Activated CD4-positive, alpha-beta memory T cell treated with anti-CD3 and anti-CD28 coated beads for 36 hours (primary cell): Measurements from ENCODE around the gene RPS19BP1. TPM values are rescaled to one million over a fixed set of nuclear protein-coding genes. Genes with fewer than 3 reads are reported as not detected.

Experiments
- CTCF ChIA-PET: fragments of 350-600 bp; sonication (Branson Sonifier 250); formaldehyde crosslinking; loops from one replicate; lab custom pipeline; 2021; ENCODE audit warnings: antibody characterized with exemption, inconsistent platforms; lab: Charles Lee
- POLR2A ChIA-PET: fragments of 350-600 bp; sonication (Branson Sonifier 250); formaldehyde crosslinking; loops from one replicate; lab custom pipeline; 2021; ENCODE audit warnings: antibody characterized with exemption; lab: Charles Lee
- DNase-seq: peaks from one replicate; pipeline ENCODE4 v3.0.0-alpha.2; 2020
- H3K27ac Mint-ChIP-seq: one replicate; pipeline ENCODE4 v1.8.0; 2021; ENCODE audit warnings: mixed read lengths
- H3K27me3 Mint-ChIP-seq: one replicate; pipeline ENCODE4 v1.8.0; 2021; ENCODE audit warnings: mixed read lengths
- H3K36me3 Mint-ChIP-seq: one replicate; pipeline ENCODE4 v1.8.0; 2021; ENCODE audit warnings: mixed read lengths
- H3K4me1 Mint-ChIP-seq: one replicate; pipeline ENCODE4 v1.8.0; 2021; ENCODE audit warnings: low read depth, mixed read lengths
- H3K4me3 Mint-ChIP-seq: one replicate; pipeline ENCODE4 v1.8.0; 2021; ENCODE audit warnings: mild to moderate bottlenecking, mixed read lengths
- H3K9me3 Mint-ChIP-seq: one replicate; pipeline ENCODE4 v1.8.0; 2021; ENCODE audit warnings: mixed read lengths
- intact Hi-C: fragments of 100-400 bp; cut with micrococcal nuclease; formaldehyde crosslinking; loops from one replicate; pipeline ENCODE4 v1.15.1; 2023
- total RNA-seq, 2 experiments: library from RNA; stranded (reverse); gene quantifications; one replicate each; pipeline ENCODE4 v1.2.3, GENCODE V29; 2021

Gene RPS19BP1
- total RNA-seq, 2 experiments from 2014 or later = 65.2 to 67.5 TPM

DNA sequence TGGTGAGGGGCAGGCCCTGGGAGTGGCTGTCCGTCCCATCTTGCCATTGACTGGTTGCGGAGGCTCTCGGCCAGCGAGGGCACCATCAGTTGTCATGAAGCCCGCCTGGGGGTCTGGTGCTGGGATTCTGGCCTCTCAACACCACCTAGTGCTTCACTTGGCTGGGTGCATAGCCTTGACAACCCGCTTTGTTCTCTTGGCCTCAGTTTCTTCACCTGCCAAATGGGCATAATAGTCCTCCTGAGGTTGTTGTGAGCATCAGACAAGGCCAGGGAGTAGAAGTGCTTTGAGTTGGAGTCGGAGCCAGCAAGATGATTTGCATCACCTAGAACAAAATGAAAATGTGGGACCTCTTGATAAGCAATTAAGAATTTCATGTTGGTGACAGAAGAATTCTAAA is 36.5 kb upstream of the RPS19BP1 start:
- no peaks in the 10 kb centered on the region for H3K27me3 Mint-ChIP-seq
- DNase-seq = no peak
- CTCF ChIA-PET = no interaction called here
- intact Hi-C loops = no loop called here
- no peak overlapping the region for H3K4me3 Mint-ChIP-seq
- H3K4me1 Mint-ChIP-seq = peaks cover 16% of the 10 kb centered on the region
- H3K27ac Mint-ChIP-seq = no peak overlapping the region
- no peaks in the 10 kb centered on the region for H3K36me3 Mint-ChIP-seq
- H3K9me3 Mint-ChIP-seq = no peaks in the 10 kb centered on the region
- POLR2A ChIA-PET = no interaction called here

DNA sequence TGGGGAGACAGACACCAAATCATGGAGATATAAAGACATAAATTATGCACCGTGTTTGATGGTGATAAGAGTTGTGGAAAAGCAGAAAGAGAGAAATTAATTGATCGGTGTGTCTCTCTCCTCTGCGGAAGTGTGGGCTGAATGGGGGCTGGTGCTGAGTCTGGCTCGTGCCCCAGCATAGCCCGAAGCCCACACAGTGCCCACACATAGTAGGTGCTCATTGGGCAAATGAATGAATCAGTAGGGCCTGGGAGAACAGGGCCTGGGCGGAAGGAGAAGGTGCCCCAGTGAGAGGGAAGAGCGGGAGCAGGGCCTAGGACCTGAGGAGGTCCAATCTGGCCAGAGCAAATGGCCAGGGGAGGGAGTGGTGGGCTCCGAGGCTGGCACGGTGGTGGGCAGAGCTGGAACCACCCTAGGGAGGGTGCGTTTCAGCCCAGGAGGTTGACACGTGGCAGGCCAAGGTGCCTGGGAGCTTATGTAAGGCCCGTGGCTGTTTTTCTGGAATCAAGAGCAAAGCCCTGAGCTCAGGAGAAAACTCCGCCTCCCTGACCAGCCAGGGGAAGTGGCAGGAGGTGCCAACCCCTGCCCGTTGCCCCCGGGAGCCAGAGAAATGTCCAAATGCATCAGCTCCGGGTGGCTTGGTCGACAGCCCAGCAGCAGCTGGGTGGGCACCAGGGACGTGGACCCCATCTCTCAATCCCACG is 35.9 kb upstream of the RPS19BP1 start:
- DNase-seq = no peak
- Mint-ChIP-seq H3K27me3 (no peaks in the 10 kb centered on the region), H3K4me1 (peaks cover 16% of the 10 kb centered on the region), H3K27ac (no peak overlapping the region), H3K36me3 (no peaks in the 10 kb centered on the region), H3K4me3 (no peak overlapping the region), H3K9me3 (no peaks in the 10 kb centered on the region)
- ChIA-PET CTCF (no interaction called here), POLR2A (no interaction called here)
- intact Hi-C loops = no loop called here

DNA sequence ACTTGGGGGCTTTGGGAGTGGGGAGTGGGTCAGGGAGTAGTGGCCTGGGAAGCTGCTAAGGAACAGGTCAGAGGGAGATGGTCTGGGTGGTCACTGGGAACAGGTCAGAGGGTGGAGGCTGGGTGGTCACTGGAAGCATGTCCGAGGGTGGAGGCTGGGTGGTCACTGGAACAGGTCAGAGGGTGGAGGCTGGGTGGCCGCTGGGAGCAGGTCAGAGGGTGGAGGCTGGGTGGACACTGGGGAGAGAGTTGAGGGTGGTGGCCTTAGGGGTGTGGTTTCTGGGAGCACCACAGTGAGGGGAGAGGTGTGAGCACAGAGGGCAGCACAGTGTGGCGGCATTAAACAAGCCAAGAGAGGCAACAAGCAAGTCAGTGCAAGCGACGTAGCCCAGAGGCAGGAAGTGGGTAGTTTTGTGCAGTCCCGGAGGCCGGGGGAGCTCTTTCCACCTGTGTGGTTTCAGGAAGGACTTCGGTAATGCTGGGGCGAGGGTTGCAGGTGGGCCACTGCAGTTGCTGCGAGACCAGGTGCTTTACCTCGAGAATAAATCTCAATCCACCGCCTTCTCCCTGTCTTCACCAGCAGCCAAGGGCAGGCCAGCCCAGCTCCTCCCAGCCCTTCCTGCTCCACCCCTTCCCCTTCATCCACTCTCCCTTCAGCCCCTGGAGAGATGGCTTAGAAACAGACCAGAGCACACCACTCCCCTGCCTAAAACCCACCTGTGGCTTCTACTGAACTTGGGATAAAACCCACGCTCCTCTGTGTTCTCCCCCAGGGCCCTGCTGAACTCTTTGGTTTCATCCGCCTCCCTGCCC is 34.8 kb upstream of the RPS19BP1 start:
- H3K27me3 Mint-ChIP-seq = no peaks in the 10 kb centered on the region
- ChIA-PET CTCF (interaction anchor here (0.7 kb wide), 1 partner anchor 468 kb away, joined by 4 read pairs; no protein-coding TSS in a partner anchor), POLR2A (interaction anchor here (0.6 kb wide), 1 partner anchor 231 kb away, joined by 5 read pairs; no protein-coding TSS in a partner anchor)
- intact Hi-C loops = no loop called here
- DNase-seq = peak; percentile 59
- no peaks in the 10 kb centered on the region for H3K36me3 Mint-ChIP-seq
- H3K9me3 Mint-ChIP-seq = no peaks in the 10 kb centered on the region
- H3K4me1 Mint-ChIP-seq = peaks cover 16% of the 10 kb centered on the region
- peak overlapping the region; percentile 2 for H3K27ac Mint-ChIP-seq
- H3K4me3 Mint-ChIP-seq = no peak overlapping the region

DNA sequence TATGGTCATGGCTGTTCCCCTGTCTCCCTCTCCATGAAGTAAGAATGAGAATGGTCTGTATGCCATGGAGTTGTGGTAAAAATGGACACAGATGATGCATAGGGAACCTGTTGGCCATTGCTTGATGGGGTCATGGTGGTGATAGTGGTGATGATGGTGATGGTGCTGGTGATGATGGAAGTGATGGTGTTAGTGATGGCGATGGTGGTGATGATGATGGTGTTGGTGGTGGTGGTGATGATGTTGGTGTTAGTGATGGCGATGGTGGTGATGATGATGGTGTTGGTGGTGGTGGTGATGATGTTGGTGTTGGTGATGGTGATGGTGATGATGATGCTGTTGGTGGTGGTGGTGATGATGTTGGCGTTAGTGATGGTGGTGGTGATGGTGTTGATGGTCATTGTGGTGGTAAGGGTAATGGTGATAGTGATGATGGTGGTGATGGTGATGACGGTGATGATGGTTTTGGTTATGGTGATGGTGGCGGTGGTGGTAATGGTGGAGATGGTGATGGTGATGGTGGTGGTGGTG is 32.9 kb upstream of the RPS19BP1 start:
- peaks cover 16% of the 10 kb centered on the region for H3K4me1 Mint-ChIP-seq
- intact Hi-C loops = no loop called here
- POLR2A ChIA-PET = no interaction called here

DNA sequence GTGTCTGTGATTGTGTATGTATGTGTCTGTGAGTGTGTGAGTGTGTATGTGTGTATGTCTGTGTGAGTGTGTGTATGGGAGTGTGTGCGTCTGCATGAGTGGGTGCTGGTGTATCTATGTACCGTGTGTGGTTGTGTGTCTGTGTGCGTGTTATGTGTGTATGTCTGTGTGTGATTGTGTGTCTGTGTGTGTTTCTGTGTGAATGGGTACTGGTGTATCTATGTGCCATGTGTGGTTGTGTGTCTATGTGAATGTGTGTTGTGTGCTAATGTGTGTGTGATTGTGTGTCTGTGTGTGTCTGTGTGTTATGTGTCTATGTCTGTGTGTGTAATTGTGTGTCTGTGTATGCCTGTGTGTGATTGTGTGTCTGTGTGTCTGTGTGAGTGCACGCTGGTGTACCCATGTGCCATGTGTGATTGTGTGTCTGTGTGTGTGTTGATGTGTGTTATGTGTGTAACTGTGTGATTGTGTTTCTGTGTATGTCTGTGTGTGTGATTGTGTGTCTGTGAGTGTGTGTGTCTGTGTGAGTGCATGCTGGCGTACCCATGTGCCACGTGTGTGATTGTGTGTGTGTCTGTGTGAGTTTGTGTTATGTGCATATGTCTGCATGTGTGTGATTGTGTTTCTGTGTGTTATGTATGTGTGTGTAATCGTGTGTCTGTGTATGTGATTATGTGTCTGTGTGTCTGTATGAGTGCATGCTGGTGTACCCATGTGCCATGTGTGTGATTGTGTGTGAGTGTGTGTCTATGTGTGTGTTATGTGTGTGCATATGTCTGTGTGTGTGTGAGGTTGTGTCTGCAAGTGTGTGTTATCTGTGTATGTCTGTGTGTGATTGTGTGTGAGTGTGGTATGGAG is 31.3 kb upstream of the RPS19BP1 start:
- CTCF ChIA-PET = no interaction called here
- POLR2A ChIA-PET = no interaction called here

More for the DNA sequence above, 32.9 kb upstream of the RPS19BP1 start:
- Mint-ChIP-seq H3K27me3 (no peaks in the 10 kb centered on the region), H3K4me3 (no peak overlapping the region), H3K27ac (no peak overlapping the region), H3K36me3 (no peaks in the 10 kb centered on the region), H3K9me3 (no peaks in the 10 kb centered on the region)
- DNase-seq = no peak
- CTCF ChIA-PET = no interaction called here

DNA sequence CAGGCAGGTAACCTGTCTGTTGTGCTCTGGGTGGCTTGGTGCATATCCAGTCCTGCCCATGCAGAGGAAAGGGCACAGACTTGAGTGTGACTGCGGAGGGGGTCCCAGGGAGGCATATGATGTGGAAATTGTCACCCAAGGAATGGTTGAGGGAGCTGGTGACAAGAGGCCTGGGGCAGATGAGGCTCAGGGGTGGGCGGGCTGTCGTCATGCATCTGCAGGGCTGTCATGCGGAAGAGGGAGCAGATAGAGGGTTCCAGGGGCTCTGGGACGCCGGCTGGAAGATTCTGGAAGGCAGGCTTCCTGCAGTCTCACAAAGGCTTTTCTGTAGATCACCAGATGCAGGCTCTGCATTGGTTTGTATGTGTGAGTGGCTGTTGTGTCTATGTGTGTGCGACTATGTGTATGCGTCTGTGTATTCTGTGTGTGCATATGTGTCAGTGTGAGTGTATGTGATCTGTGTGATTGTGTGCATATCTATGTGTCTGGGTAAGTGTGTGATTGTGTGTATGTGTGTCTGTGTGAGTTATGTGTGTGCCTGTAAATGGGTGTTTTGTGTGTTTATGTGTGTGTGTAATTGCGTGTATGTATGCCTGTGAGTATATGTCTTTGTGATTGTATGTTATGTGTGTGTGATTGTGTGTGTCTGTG is 30.4 kb upstream of the RPS19BP1 start:
- no peak for DNase-seq
- ChIA-PET CTCF (interaction anchor here (2.0 to 2.2 kb wide), 2 partner anchors 462 to 474 kb away, joined by 5 to 8 read pairs; no protein-coding TSS in a partner anchor), POLR2A (no interaction called here)
- H3K4me3 Mint-ChIP-seq = no peak overlapping the region
- no peaks in the 10 kb centered on the region for H3K36me3 Mint-ChIP-seq
- intact Hi-C loops = no loop called here
- peaks cover 16% of the 10 kb centered on the region for H3K4me1 Mint-ChIP-seq
- no peaks in the 10 kb centered on the region for H3K9me3 Mint-ChIP-seq
- H3K27me3 Mint-ChIP-seq = peaks cover 6% of the 10 kb centered on the region
- no peak overlapping the region for H3K27ac Mint-ChIP-seq

More for the DNA sequence above, 31.3 kb upstream of the RPS19BP1 start:
- no peaks in the 10 kb centered on the region for H3K9me3 Mint-ChIP-seq
- peaks cover 16% of the 10 kb centered on the region for H3K4me1 Mint-ChIP-seq
- intact Hi-C loops = no loop called here
- no peak overlapping the region for H3K27ac Mint-ChIP-seq
- peaks cover under 1% of the 10 kb centered on the region for H3K27me3 Mint-ChIP-seq
- no peaks in the 10 kb centered on the region for H3K36me3 Mint-ChIP-seq
- no peak for DNase-seq
- no peak overlapping the region for H3K4me3 Mint-ChIP-seq

DNA sequence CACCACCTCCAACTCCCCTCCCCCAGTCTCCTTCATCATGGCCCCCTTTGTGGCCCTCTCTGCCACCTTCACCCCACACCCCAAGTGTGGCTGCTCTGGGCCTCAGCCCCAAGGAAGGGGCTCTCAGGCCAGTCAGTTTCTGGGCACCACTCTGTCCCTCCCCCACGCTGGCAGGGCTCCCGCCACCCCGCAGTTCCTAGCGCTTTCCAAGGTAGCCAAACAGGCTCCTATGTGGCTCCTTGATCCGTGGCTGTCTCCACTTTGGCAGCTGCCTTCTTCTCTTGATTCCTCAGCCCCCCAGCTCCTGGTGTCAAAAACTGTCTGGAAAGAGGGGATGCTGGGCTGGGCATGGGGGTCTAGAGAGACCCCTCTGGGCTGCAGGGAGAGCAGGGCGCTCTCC is 27.6 kb upstream of the RPS19BP1 start:
- ChIA-PET POLR2A (no interaction called here), CTCF (interaction anchor here (0.9 to 5.3 kb wide), 4 partner anchors 462 to 1209 kb away, joined by 3 to 37 read pairs (median 4); no protein-coding TSS in a partner anchor)
- Mint-ChIP-seq H3K27me3 (peaks cover 20% of the 10 kb centered on the region), H3K9me3 (no peaks in the 10 kb centered on the region), H3K36me3 (no peaks in the 10 kb centered on the region), H3K4me1 (peaks cover 7% of the 10 kb centered on the region), H3K27ac (no peak overlapping the region), H3K4me3 (no peak overlapping the region)
- intact Hi-C loops = no loop called here
- no peak for DNase-seq

DNA sequence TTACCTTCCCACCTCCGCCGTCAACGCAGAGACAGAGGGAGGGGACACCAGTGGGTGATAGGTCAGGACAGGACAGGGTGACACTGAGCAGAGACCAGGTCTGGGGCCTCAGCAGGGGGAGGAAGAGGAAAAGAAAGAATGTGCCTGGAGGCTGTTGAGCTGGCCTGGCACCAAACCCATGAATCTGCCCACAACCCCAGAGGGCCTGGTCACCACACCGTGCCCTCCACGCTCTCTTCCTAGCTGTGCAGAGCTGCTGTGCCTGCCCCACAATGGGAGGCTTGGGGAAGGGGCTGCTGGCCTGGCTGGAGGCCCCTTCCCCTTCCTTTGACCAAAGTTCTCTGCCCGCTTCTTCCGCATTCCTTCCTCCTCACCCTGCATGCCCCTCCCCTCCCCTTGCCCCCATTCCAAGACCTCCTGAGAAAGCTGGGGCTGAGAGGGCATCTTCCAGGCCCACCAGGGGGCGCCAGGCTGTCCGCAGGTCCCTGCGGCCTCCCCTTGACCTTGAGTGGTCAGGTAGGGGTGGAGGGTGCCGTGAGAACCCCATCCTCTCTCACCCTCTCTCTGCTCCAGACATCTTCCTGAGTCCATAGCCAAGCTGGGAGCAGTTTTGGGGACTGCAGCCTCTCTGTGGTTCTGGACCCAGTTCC is 27.0 kb upstream of the RPS19BP1 start:
- Mint-ChIP-seq H3K4me1 (peaks cover 7% of the 10 kb centered on the region), H3K27ac (no peak overlapping the region), H3K36me3 (no peaks in the 10 kb centered on the region), H3K27me3 (peaks cover 20% of the 10 kb centered on the region), H3K4me3 (no peak overlapping the region), H3K9me3 (no peaks in the 10 kb centered on the region)
- intact Hi-C loops = no loop called here
- CTCF ChIA-PET = interaction anchor here (0.7 to 5.3 kb wide), 8 partner anchors 24 to 1209 kb away, joined by 3 to 37 read pairs (median 3); no protein-coding TSS in a partner anchor
- no peak for DNase-seq
- POLR2A ChIA-PET = no interaction called here

DNA sequence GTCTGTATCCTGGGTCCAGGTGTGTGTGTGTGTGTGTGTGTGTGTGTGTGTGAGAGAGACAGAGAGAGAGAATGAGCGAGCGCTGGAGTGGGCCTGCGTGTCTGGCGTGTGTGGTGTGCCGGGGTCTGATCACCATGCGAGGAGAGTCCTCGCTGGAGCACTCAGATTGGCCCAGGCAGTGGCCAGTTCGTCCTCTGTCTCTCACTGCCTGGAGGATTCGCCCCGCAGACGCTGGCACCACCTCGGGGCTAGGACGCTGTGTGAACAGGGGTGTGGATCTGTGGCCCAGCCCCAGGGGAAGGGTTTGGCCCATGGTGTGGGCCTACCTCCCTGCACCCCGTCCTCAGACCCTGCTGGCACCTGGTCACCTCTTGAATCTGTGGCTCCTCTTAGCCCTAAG is 26.4 kb upstream of the RPS19BP1 start:
- intact Hi-C loops = no loop called here
- no peaks in the 10 kb centered on the region for H3K36me3 Mint-ChIP-seq
- ChIA-PET POLR2A (no interaction called here), CTCF (interaction anchor here (0.6 to 5.3 kb wide), 7 partner anchors 24 to 698 kb away, joined by 3 to 37 read pairs (median 4); no protein-coding TSS in a partner anchor)
- no peak for DNase-seq
- H3K27me3 Mint-ChIP-seq = peaks cover 22% of the 10 kb centered on the region
- no peaks in the 10 kb centered on the region for H3K9me3 Mint-ChIP-seq
- H3K4me3 Mint-ChIP-seq = no peak overlapping the region
- H3K4me1 Mint-ChIP-seq = peaks cover 7% of the 10 kb centered on the region
- H3K27ac Mint-ChIP-seq = no peak overlapping the region

DNA sequence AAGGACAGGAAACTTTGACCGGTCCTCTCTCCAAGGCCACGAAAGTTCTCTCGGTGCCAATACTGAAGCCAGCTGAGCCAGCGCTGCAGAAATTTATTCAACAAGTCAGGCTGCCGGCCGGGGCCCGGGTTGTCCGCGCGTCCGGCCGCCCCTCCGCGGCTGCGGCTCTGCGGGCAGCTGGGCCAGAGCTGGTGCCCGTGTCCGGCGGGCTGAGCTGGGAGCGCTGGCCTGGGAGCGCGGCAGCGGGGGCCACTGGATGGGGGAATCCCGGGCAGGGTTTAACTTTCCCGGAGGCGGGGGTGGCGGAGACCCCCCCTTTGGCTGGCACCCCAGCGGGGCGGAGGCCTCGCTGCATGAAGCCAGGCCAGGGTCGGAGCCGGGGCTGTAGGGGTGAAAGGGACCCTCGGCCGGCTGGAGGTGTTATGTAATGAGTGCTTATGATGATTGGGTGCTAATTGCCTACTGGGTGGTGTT is 25.7 kb upstream of the RPS19BP1 start:
- peaks cover 7% of the 10 kb centered on the region for H3K4me1 Mint-ChIP-seq
- H3K27ac Mint-ChIP-seq = no peak overlapping the region
- peak overlapping the region; percentile 26 for H3K4me3 Mint-ChIP-seq
- ChIA-PET POLR2A (no interaction called here), CTCF (interaction anchor here (0.6 to 5.3 kb wide), 4 partner anchors 23 to 467 kb away, joined by 3 to 37 read pairs (median 4); no protein-coding TSS in a partner anchor)
- no peaks in the 10 kb centered on the region for H3K9me3 Mint-ChIP-seq
- intact Hi-C loops = no loop called here
- H3K36me3 Mint-ChIP-seq = no peaks in the 10 kb centered on the region
- H3K27me3 Mint-ChIP-seq = peaks cover 22% of the 10 kb centered on the region
- DNase-seq = no peak
